Right ventricle myocardium inferior (tissue), 1 donor: ENCODE results near the gene INHBA. TPM values are rescaled to one million over a fixed set of nuclear protein-coding genes. Genes with fewer than 3 reads are reported as not detected.
A peak's percentile ranks its signal among the peaks of the same experiment; 100 is the strongest.

Experiments
- ATAC-seq: fragments of 200-7000 bp; cut with Tn5 transposase; one replicate; pipeline ENCODE4 v1.9.1; 2020; ENCODE audit warnings: mild to moderate bottlenecking, moderate library complexity
- DNase-seq: peaks from one replicate; pipeline ENCODE4 v3.0.0; 2021; ENCODE audit errors: missing footprints
- intact Hi-C: fragments of 100-400 bp; cut with DNase I; formaldehyde crosslinking; loops from one replicate; pipeline ENCODE4 v1.11.0; 2022
- long read RNA-seq: library from polyadenylated mRNA; unstranded; transcript quantifications from one replicate; pipeline ENCODE4 v2.0.0, GENCODE V29; 2021
- total RNA-seq: library from RNA; stranded (reverse); fragmentation: NEBNext Ultra II Directional; extraction: Animal tissue kit (Norgen Biotek cat#: 25700); gene quantifications from one replicate; pipeline ENCODE4 v1.2.1, GENCODE V29; 2021
- donor health status: DM: no; HTN: yes; CAD: no; lungs with severe emphysema.

The INHBA gene
- total RNA-seq: 0.89 TPM
- long read RNA-seq, partial matches to known transcripts: 0 of 2 reads
- long read RNA-seq, other reads (novel, unspliced or antisense): 2 of 2 reads

- DNase-seq (no peak), ATAC-seq (peak; percentile 44)
- intact Hi-C loops: no loop called here
Observed at GRCh38 chr7:41702635-41703371, at the start of gene INHBA. TSS of gene INHBA (minus strand) at chr7:41703090. CDS start at chr7:41700374, 2,716 bp downstream.

GRCh38 chr7:41752615-41753014 is 49.7 kb upstream of the INHBA start:
- intact Hi-C loops: no loop called here
- no peak for ATAC-seq
- no peak for DNase-seq

- ATAC-seq (no peak), DNase-seq (no peak)
- intact Hi-C loops: no loop called here
Observed at GRCh38 chr7:41750661-41751540, 48.0 kb upstream of the INHBA start.

GRCh38 chr7:41747961-41748360 is 45.1 kb upstream of the INHBA start:
- intact Hi-C loops: no loop called here
- DNase-seq (no peak), ATAC-seq (no peak)

GRCh38 chr7:41745451-41745850 is 42.6 kb upstream of the INHBA start:
- intact Hi-C loops: no loop called here
- no peak for ATAC-seq
- no peak for DNase-seq

GRCh38 chr7:41744161-41744560 is 41.3 kb upstream of the INHBA start:
- intact Hi-C loops: no loop called here
- ATAC-seq (no peak), DNase-seq (no peak)

- no peak for DNase-seq
- intact Hi-C loops: no loop called here
- no peak for ATAC-seq
Observed at GRCh38 chr7:41742401-41743020, 39.6 kb upstream of the INHBA start.

GRCh38 chr7:41738806-41739205 is 35.9 kb upstream of the INHBA start:
- intact Hi-C loops: no loop called here
- ATAC-seq: no peak
- DNase-seq: no peak

GRCh38 chr7:41738336-41738735 is 35.4 kb upstream of the INHBA start:
- ATAC-seq (no peak), DNase-seq (no peak)
- intact Hi-C loops: no loop called here

- intact Hi-C loops: no loop called here
Observed at GRCh38 chr7:41735206-41735605, 32.3 kb upstream of the INHBA start.

GRCh38 chr7:41732843-41733306 is 30.0 kb upstream of the INHBA start:
- ATAC-seq: no peak
- intact Hi-C loops: no loop called here
- peak; percentile 72 for DNase-seq

More at GRCh38 chr7:41735206-41735605, 32.3 kb upstream of the INHBA start:
- DNase-seq (no peak), ATAC-seq (no peak)

GRCh38 chr7:41732436-41732785 is 29.5 kb upstream of the INHBA start:
- DNase-seq (no peak), ATAC-seq (no peak)
- intact Hi-C loops: no loop called here

GRCh38 chr7:41731493-41732435 is 28.9 kb upstream of the INHBA start:
- ATAC-seq (no peak), DNase-seq (no peak)
- intact Hi-C loops: no loop called here

- intact Hi-C loops: no loop called here
- DNase-seq (no peak), ATAC-seq (no peak)
Observed at GRCh38 chr7:41730668-41731067, 27.8 kb upstream of the INHBA start.

- ATAC-seq: no peak
- intact Hi-C loops: no loop called here
- DNase-seq: no peak
Observed at GRCh38 chr7:41730161-41730560, 27.3 kb upstream of the INHBA start.

GRCh38 chr7:41729059-41729458 is 26.2 kb upstream of the INHBA start:
- ATAC-seq (no peak), DNase-seq (no peak)
- intact Hi-C loops: no loop called here

- DNase-seq (no peak), ATAC-seq (no peak)
- intact Hi-C loops: no loop called here
Observed at GRCh38 chr7:41725013-41725412, 22.1 kb upstream of the INHBA start.

- ATAC-seq (no peak), DNase-seq (no peak)
- intact Hi-C loops: no loop called here
Observed at GRCh38 chr7:41720886-41721285, 18.0 kb upstream of the INHBA start.
